ENCODE data around the gene PRSS38.
A peak's percentile ranks its signal among the peaks of the same experiment; 100 is the strongest.
"Not testable (repeated sequence)": the region's sequence is repeated elsewhere in the genome, so short reads cannot be mapped to it uniquely, and the experiment has no call there.

Gene PRSS38

GRCh38 chr1:227870366-227870765 lies 54.9 kb downstream of the PRSS38 start:
- Mint-ChIP-seq H3K27ac (no peak overlapping the region), H3K27me3 (no peaks in the 10 kb centered on the region), H3K9me3 (peaks cover 10% of the 10 kb centered on the region), H3K4me3 (no peak overlapping the region), H3K4me1 (ENCODE audit: low read depth) (peaks cover 30% of the 10 kb centered on the region), H3K36me3 (ENCODE audit: low read depth) (no peaks in the 10 kb centered on the region)

GRCh38 chr1:227871892-227872291 lies 56.4 kb downstream of the PRSS38 start:
- H3K36me3 Mint-ChIP-seq (ENCODE audit: low read depth); H3K4me3 Mint-ChIP-seq; H3K9me3 Mint-ChIP-seq; H3K27me3 Mint-ChIP-seq; H3K27ac Mint-ChIP-seq: not testable (repeated sequence)
- H3K4me1 Mint-ChIP-seq (ENCODE audit: low read depth), result peaks cover 30% of the 10 kb centered on the region

- H3K4me1 Mint-ChIP-seq (ENCODE audit: low read depth); H3K27ac Mint-ChIP-seq; H3K36me3 Mint-ChIP-seq (ENCODE audit: low read depth); H3K9me3 Mint-ChIP-seq; H3K4me3 Mint-ChIP-seq; H3K27me3 Mint-ChIP-seq: not testable (repeated sequence)
Measured at GRCh38 chr1:227877810-227878209, 62.3 kb downstream of the PRSS38 start.

GRCh38 chr1:227880342-227880924 lies 65.0 kb downstream of the PRSS38 start:
- no peak overlapping the region for H3K4me3 Mint-ChIP-seq
- H3K27me3 Mint-ChIP-seq, result no peaks in the 10 kb centered on the region
- H3K27ac Mint-ChIP-seq, result no peak overlapping the region
- peaks cover 3% of the 10 kb centered on the region for H3K4me1 Mint-ChIP-seq (ENCODE audit: low read depth)
- H3K9me3 Mint-ChIP-seq, result no peaks in the 10 kb centered on the region
- no peaks in the 10 kb centered on the region for H3K36me3 Mint-ChIP-seq (ENCODE audit: low read depth)

- Mint-ChIP-seq H3K36me3 (ENCODE audit: low read depth) (no peaks in the 10 kb centered on the region), H3K27ac (no peak overlapping the region), H3K4me3 (no peak overlapping the region), H3K27me3 (no peaks in the 10 kb centered on the region), H3K4me1 (ENCODE audit: low read depth) (peaks cover 13% of the 10 kb centered on the region), H3K9me3 (no peaks in the 10 kb centered on the region)
Measured at GRCh38 chr1:227883073-227883520, 67.6 kb downstream of the PRSS38 start.

- Mint-ChIP-seq H3K27ac (no peak overlapping the region), H3K4me3 (no peak overlapping the region)
Measured at GRCh38 chr1:227883641-227884301, 68.3 kb downstream of the PRSS38 start.

GRCh38 chr1:227884370-227885134 lies 69.1 kb downstream of the PRSS38 start:
- H3K36me3 Mint-ChIP-seq (ENCODE audit: low read depth), result no peaks in the 10 kb centered on the region
- H3K9me3 Mint-ChIP-seq, result no peaks in the 10 kb centered on the region
- H3K4me3 Mint-ChIP-seq, result no peak overlapping the region
- H3K4me1 Mint-ChIP-seq (ENCODE audit: low read depth), result peaks cover 13% of the 10 kb centered on the region
- no peaks in the 10 kb centered on the region for H3K27me3 Mint-ChIP-seq
- no peak overlapping the region for H3K27ac Mint-ChIP-seq

More at GRCh38 chr1:227883641-227884301, 68.3 kb downstream of the PRSS38 start:
- Mint-ChIP-seq H3K27me3 (no peaks in the 10 kb centered on the region), H3K9me3 (no peaks in the 10 kb centered on the region), H3K4me1 (ENCODE audit: low read depth) (peaks cover 13% of the 10 kb centered on the region), H3K36me3 (ENCODE audit: low read depth) (no peaks in the 10 kb centered on the region)

- no peaks in the 10 kb centered on the region for H3K27me3 Mint-ChIP-seq
- no peaks in the 10 kb centered on the region for H3K9me3 Mint-ChIP-seq
- peak overlapping the region; percentile 30 for H3K4me3 Mint-ChIP-seq
- H3K4me1 Mint-ChIP-seq (ENCODE audit: low read depth), result peaks cover 13% of the 10 kb centered on the region
- H3K36me3 Mint-ChIP-seq (ENCODE audit: low read depth), result no peaks in the 10 kb centered on the region
- H3K27ac Mint-ChIP-seq, result no peak overlapping the region
Measured at GRCh38 chr1:227885135-227885647, 69.7 kb downstream of the PRSS38 start.

GRCh38 chr1:227885648-227886502 lies 70.4 kb downstream of the PRSS38 start:
- Mint-ChIP-seq H3K9me3 (no peaks in the 10 kb centered on the region), H3K36me3 (ENCODE audit: low read depth) (no peaks in the 10 kb centered on the region), H3K27ac (no peak overlapping the region), H3K27me3 (no peaks in the 10 kb centered on the region), H3K4me1 (ENCODE audit: low read depth) (peaks cover 13% of the 10 kb centered on the region), H3K4me3 (peak overlapping the region; percentile 30)

- H3K4me3 Mint-ChIP-seq, result peak overlapping the region; percentile 26
- no peaks in the 10 kb centered on the region for H3K27me3 Mint-ChIP-seq
- no peaks in the 10 kb centered on the region for H3K9me3 Mint-ChIP-seq
- no peak overlapping the region for H3K27ac Mint-ChIP-seq
- H3K4me1 Mint-ChIP-seq (ENCODE audit: low read depth), result peaks cover 13% of the 10 kb centered on the region
- H3K36me3 Mint-ChIP-seq (ENCODE audit: low read depth), result no peaks in the 10 kb centered on the region
Measured at GRCh38 chr1:227886503-227886961, 71.1 kb downstream of the PRSS38 start.

- peak overlapping the region; percentile 26 for H3K4me3 Mint-ChIP-seq
- peaks cover 13% of the 10 kb centered on the region for H3K4me1 Mint-ChIP-seq (ENCODE audit: low read depth)
- no peak overlapping the region for H3K27ac Mint-ChIP-seq
Measured at GRCh38 chr1:227886993-227887696, 71.7 kb downstream of the PRSS38 start.

GRCh38 chr1:227887697-227888403 lies 72.4 kb downstream of the PRSS38 start:
- Mint-ChIP-seq H3K36me3 (ENCODE audit: low read depth) (no peaks in the 10 kb centered on the region), H3K27me3 (no peaks in the 10 kb centered on the region), H3K9me3 (no peaks in the 10 kb centered on the region), H3K27ac (peak overlapping the region; percentile 45), H3K4me3 (peak overlapping the region; percentile 23), H3K4me1 (ENCODE audit: low read depth) (peaks cover 13% of the 10 kb centered on the region)

More at GRCh38 chr1:227886993-227887696, 71.7 kb downstream of the PRSS38 start:
- H3K9me3 Mint-ChIP-seq, result no peaks in the 10 kb centered on the region
- H3K27me3 Mint-ChIP-seq, result no peaks in the 10 kb centered on the region
- H3K36me3 Mint-ChIP-seq (ENCODE audit: low read depth), result no peaks in the 10 kb centered on the region

- Mint-ChIP-seq H3K9me3 (no peaks in the 10 kb centered on the region), H3K4me3 (no peak overlapping the region), H3K27ac (no peak overlapping the region), H3K36me3 (ENCODE audit: low read depth) (no peaks in the 10 kb centered on the region), H3K27me3 (no peaks in the 10 kb centered on the region), H3K4me1 (ENCODE audit: low read depth) (peaks cover 13% of the 10 kb centered on the region)
Measured at GRCh38 chr1:227888404-227889046, 73.0 kb downstream of the PRSS38 start.
